SK-N-SH (cell line): Measurements from ENCODE around the gene PALLD. TPM values are rescaled to one million over a fixed set of nuclear protein-coding genes. Genes with fewer than 3 reads are reported as not detected.

ENCODE experiments used
- CTCF ChIA-PET: fragments of 300-600, 350-600 bp; formaldehyde crosslinking; extraction: SDS; loops from one replicate; lab custom pipeline; 2021; lab: Yijun Ruan, JAX
- POLR2A ChIA-PET: fragments of 350-600 bp; sonication (Branson Sonifier 250); formaldehyde crosslinking; extraction: SDS; loops from one replicate; lab custom pipeline; 2020; ENCODE audit warnings: antibody characterized with exemption, inconsistent platforms; lab: Yijun Ruan, JAX
- DNase-seq: peaks from one replicate; pipeline ENCODE4 v3.0.0; 2012
- H2AFZ ChIP-seq: fragments of 200-600 bp; sonication (generic); 2 replicates; pipeline ENCODE4 v1.8.1; 2016; ENCODE audit warnings: antibody characterized with exemption, mild to moderate bottlenecking, low read depth
- H3F3A ChIP-seq: fragments of 200-600 bp; sonication (generic); replicated peaks from 2 replicates; pipeline ENCODE3; 2016; ENCODE audit warnings: antibody characterized with exemption, mild to moderate bottlenecking; ENCODE audit not compliant: insufficient read depth
- H3K27ac ChIP-seq, 2 experiments: fragments of 200-500 bp in 1 of 2; fragments of 200-600 bp in 1 of 2; sonication (Bioruptor generic) in 1 of 2; sonication (generic), shearing (Covaris generic) in 1 of 2; 2 replicates each; pipeline versions ENCODE4 v1.5.1 to v1.6.1; 2014 to 2016; ENCODE audit warnings: low read depth in 2 of 2, inconsistent platforms in 1 of 2, low read length in 1 of 2, mild to moderate bottlenecking in 1 of 2, mixed read lengths in 1 of 2
- H3K27me3 ChIP-seq: fragments of 200-600 bp; sonication (generic), shearing (Covaris generic); 2 replicates; pipeline ENCODE4 v1.6.1; 2016; ENCODE audit warnings: mixed run types; ENCODE audit not compliant: insufficient read depth
- H3K36me3 ChIP-seq, 2 experiments: fragments of 200-500 bp in 1 of 2; fragments of 200-600 bp in 1 of 2; sonication (Bioruptor generic) in 1 of 2; sonication (generic) in 1 of 2; replicated peaks in 1 of 2; 2 replicates each; pipeline versions ENCODE3 to v1.5.1; 2014 to 2016; ENCODE audit warnings: low read length in 1 of 2, mild to moderate bottlenecking in 1 of 2; ENCODE audit not compliant: insufficient read depth in 2 of 2, control insufficient read depth in 1 of 2
- H3K4me1 ChIP-seq, 2 experiments: fragments of 200-500 bp in 1 of 2; fragments of 200-600 bp in 1 of 2; sonication (Bioruptor generic) in 1 of 2; sonication (generic), shearing (Covaris generic) in 1 of 2; 2 replicates each; pipeline versions ENCODE4 v1.5.1 to v1.6.1; 2014 to 2016; ENCODE audit warnings: low read depth in 1 of 2, low read length in 1 of 2, mixed run types in 1 of 2; ENCODE audit not compliant: insufficient read depth in 2 of 2, control insufficient read depth in 1 of 2
- H3K4me2 ChIP-seq: fragments of 200-600 bp; sonication (generic), shearing (Covaris generic); 2 replicates; pipeline ENCODE4 v1.6.1; 2017; ENCODE audit warnings: mixed run types
- H3K4me3 ChIP-seq, 2 experiments: fragments of 200-500 bp in 1 of 2; fragments of 200-600 bp in 1 of 2; sonication (Bioruptor generic) in 1 of 2; sonication (generic), shearing (Covaris generic) in 1 of 2; 2 replicates each; pipeline versions ENCODE4 v1.5.1 to v1.8.1; 2014 to 2016; ENCODE audit warnings: low read depth in 2 of 2, inconsistent platforms in 1 of 2, low read length in 1 of 2, mild to moderate bottlenecking in 1 of 2, mixed read lengths in 1 of 2, moderate library complexity in 1 of 2
- H3K79me2 ChIP-seq: fragments of 200-600 bp; sonication (generic); 2 replicates; pipeline ENCODE4 v1.8.1; 2017; ENCODE audit warnings: mild to moderate bottlenecking; ENCODE audit not compliant: insufficient read depth
- H3K9ac ChIP-seq: fragments of 200-600 bp; sonication (generic); 2 replicates; pipeline ENCODE4 v1.6.1; 2017; ENCODE audit warnings: mixed run types
- H3K9me2 ChIP-seq: fragments of 200-600 bp; sonication (generic); 2 replicates; pipeline ENCODE4 v1.6.1; 2017; ENCODE audit warnings: mixed run types
- H3K9me3 ChIP-seq: fragments of 200-600 bp; sonication (generic); 2 replicates; pipeline ENCODE4 v1.6.1; 2017; ENCODE audit warnings: mixed run types, mild to moderate bottlenecking, moderate library complexity
- H4K20me1 ChIP-seq: fragments of 200-600 bp; sonication (generic); 2 replicates; pipeline ENCODE4 v1.6.1; 2017; ENCODE audit warnings: mild to moderate bottlenecking, mixed run types; ENCODE audit not compliant: insufficient read depth
- EP300 ChIP-seq, 2 experiments: IDR thresholded peaks; 2 replicates each; pipeline versions ENCODE4 v1.4.0 to v1.6.1; 2012; ENCODE audit warnings: borderline replicate concordance in 1 of 2, low read depth in 1 of 2, low read length in 1 of 2
- EZH2phosphoT487 ChIP-seq: fragments of 200-600 bp; sonication (generic); IDR thresholded peaks from 2 replicates; pipeline ENCODE4 v1.6.1; 2017; ENCODE audit warnings: low read depth, mixed run types, mild to moderate bottlenecking, antibody characterized with exemption, moderate library complexity, borderline replicate concordance
- FOSL2 ChIP-seq: IDR thresholded peaks from 2 replicates; pipeline ENCODE4 v1.4.0; 2012; ENCODE audit warnings: low read depth, mild to moderate bottlenecking, moderate library complexity, borderline replicate concordance
- GATA2 ChIP-seq: sonication (generic); formaldehyde crosslinking; IDR thresholded peaks from 2 replicates; pipeline ENCODE4 v1.5.0; 2020; ENCODE audit warnings: mild to moderate bottlenecking, missing genetic modification reagents
- JUND ChIP-seq: IDR thresholded peaks from 2 replicates; pipeline ENCODE4 v1.4.0; 2012
- POLR2AphosphoS5 ChIP-seq: IDR thresholded peaks from 2 replicates; pipeline ENCODE4 v1.6.1; 2012; ENCODE audit warnings: low read depth, low read length
- TCF12 ChIP-seq: IDR thresholded peaks from 2 replicates; pipeline ENCODE4 v1.4.0; 2012
- TEAD4 ChIP-seq: IDR thresholded peaks from 2 replicates; pipeline ENCODE4 v1.4.0; 2012; ENCODE audit warnings: mild to moderate bottlenecking, borderline replicate concordance; ENCODE audit not compliant: insufficient read depth
- WGBS: methylation state at CpG from one replicate; pipeline ENCODE4 v1.1.6; 2017; ENCODE audit warnings: low lambda C conversion rate; 5-methylcytosine and 5-hydroxymethylcytosine counted together
- polyA plus RNA-seq, 3 experiments: library from polyadenylated mRNA; depleted of rRNA; stranded (reverse); fragments of >200 nt; gene quantifications; 2 replicates each; pipeline ENCODE4 v1.2.3, GENCODE V29; 2012
- TF ChIP-seq, protein P1 (sequence below): IDR thresholded peaks from 2 replicates; pipeline ENCODE4; 2012
- TF ChIP-seq, protein P2 (sequence below): fragments of 200-600 bp; sonication (generic); IDR thresholded peaks from 2 replicates; pipeline ENCODE4 v1.6.1; 2017; ENCODE audit warnings: antibody characterized with exemption, mild to moderate bottlenecking, moderate library complexity
- TF ChIP-seq, protein P3 (sequence below): IDR thresholded peaks from 2 replicates; pipeline ENCODE4 v1.4.0; 2012; ENCODE audit warnings: low read depth
- TF ChIP-seq, protein P4 (sequence below): fragments of 150-350 bp; IDR thresholded peaks from 2 replicates; pipeline ENCODE4 v1.6.1; 2016; ENCODE audit warnings: mild to moderate bottlenecking, low read depth, low read length

Gene PALLD
- polyA plus RNA-seq, 1 of the 3 experiments (the other 2 are of a cell fraction), result 33.0 TPM

DNA sequence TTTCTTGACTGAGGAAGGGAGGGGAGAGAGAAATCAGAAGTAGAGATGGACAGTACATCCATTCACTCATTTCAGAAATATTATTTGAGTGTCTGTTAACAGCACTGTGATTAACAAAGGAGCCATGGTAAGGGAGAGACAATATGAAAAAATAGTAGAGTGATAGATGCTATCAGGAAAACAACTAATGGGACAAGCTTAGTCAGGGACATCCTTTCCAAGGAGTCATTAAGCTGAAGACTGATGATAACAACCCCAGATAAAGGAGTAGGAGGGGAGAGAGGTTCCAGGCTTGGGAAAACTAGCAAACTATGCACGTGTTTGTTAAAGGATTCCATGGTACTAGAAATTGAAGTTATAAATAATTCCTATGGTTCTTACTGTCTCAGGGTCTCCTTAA, 391.0 kb downstream of the PALLD start:
- peaks cover 68% of the 10 kb centered on the region for H3K79me2 ChIP-seq
- H4K20me1 ChIP-seq, result no peaks in the 10 kb centered on the region
- TF ChIP-seq POLR2AphosphoS5, result peak; percentile 20; the same call in 1 of the 2 replicates
- 0 out of 2 replicates have a peak, but pooled peaks have one; percentile 39 for TF ChIP-seq TEAD4
- peak in 1 of 2 experiments; percentile 66; a peak in 2 of 4 replicates for TF ChIP-seq EP300 (IDR thresholded peaks at IDR 0.05; ENCODE audit: borderline replicate concordance in 1 of 2, low read depth in 1 of 2, low read length in 1 of 2)
- TF ChIP-seq, protein P1, sequence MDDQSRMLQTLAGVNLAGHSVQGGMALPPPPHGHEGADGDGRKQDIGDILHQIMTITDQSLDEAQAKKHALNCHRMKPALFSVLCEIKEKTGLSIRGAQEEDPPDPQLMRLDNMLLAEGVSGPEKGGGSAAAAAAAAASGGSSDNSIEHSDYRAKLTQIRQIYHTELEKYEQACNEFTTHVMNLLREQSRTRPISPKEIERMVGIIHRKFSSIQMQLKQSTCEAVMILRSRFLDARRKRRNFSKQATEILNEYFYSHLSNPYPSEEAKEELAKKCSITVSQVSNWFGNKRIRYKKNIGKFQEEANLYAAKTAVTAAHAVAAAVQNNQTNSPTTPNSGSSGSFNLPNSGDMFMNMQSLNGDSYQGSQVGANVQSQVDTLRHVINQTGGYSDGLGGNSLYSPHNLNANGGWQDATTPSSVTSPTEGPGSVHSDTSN, result peak; percentile 67
- TF ChIP-seq FOSL2, result peak; percentile 21; the same call in 1 of the 2 replicates
- TF ChIP-seq, protein P2, sequence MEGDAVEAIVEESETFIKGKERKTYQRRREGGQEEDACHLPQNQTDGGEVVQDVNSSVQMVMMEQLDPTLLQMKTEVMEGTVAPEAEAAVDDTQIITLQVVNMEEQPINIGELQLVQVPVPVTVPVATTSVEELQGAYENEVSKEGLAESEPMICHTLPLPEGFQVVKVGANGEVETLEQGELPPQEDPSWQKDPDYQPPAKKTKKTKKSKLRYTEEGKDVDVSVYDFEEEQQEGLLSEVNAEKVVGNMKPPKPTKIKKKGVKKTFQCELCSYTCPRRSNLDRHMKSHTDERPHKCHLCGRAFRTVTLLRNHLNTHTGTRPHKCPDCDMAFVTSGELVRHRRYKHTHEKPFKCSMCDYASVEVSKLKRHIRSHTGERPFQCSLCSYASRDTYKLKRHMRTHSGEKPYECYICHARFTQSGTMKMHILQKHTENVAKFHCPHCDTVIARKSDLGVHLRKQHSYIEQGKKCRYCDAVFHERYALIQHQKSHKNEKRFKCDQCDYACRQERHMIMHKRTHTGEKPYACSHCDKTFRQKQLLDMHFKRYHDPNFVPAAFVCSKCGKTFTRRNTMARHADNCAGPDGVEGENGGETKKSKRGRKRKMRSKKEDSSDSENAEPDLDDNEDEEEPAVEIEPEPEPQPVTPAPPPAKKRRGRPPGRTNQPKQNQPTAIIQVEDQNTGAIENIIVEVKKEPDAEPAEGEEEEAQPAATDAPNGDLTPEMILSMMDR, result no peak
- TF ChIP-seq TCF12, result peak; percentile 62
- TF ChIP-seq EZH2phosphoT487, result no peak
- TF ChIP-seq, protein P3, sequence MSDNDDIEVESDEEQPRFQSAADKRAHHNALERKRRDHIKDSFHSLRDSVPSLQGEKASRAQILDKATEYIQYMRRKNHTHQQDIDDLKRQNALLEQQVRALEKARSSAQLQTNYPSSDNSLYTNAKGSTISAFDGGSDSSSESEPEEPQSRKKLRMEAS, result peak; percentile 62
- TF ChIP-seq JUND, result peak; percentile 47
- TF ChIP-seq, protein P4, sequence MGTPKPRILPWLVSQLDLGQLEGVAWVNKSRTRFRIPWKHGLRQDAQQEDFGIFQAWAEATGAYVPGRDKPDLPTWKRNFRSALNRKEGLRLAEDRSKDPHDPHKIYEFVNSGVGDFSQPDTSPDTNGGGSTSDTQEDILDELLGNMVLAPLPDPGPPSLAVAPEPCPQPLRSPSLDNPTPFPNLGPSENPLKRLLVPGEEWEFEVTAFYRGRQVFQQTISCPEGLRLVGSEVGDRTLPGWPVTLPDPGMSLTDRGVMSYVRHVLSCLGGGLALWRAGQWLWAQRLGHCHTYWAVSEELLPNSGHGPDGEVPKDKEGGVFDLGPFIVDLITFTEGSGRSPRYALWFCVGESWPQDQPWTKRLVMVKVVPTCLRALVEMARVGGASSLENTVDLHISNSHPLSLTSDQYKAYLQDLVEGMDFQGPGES, result no peak
- no peak for TF ChIP-seq GATA2 (CRISPR knock-in tag)
- TF ChIP-seq, all 33 proteins: peak for 8
- H3K27ac ChIP-seq, result peak overlapping the region in 1 of 2 experiments; percentile 86; a peak in 3 of 4 replicates
- DNase-seq, result no peak
- CTCF ChIA-PET, result interaction anchor here (1.2 to 1.4 kb wide), 2 partner anchors 36 to 56 kb away, joined by 3 to 4 read pairs; no protein-coding TSS in a partner anchor
- 21% methylated on average over 1 of the region's 1 CpG for WGBS
- no peaks in the 10 kb centered on the region for H3K27me3 ChIP-seq
- H3K9me3 ChIP-seq, result no peaks in the 10 kb centered on the region
- H3K4me2 ChIP-seq, result no peak overlapping the region; the same call in 1 of the 2 replicates
- peaks cover 34% of the 10 kb centered on the region for H3F3A ChIP-seq
- H3K9me2 ChIP-seq, result no peaks in the 10 kb centered on the region
- peak overlapping the region; percentile 31; the same call in 1 of the 2 replicates for H3K9ac ChIP-seq
- POLR2A ChIA-PET, result no interaction called here
- no peak overlapping the region for H3K4me3 ChIP-seq
- H2AFZ ChIP-seq, result no peak overlapping the region
- peaks cover 5 to 21% of the 10 kb centered on the region in 2 experiments; a peak in 3 of 4 replicates for H3K4me1 ChIP-seq
- peaks cover 42 to 49% of the 10 kb centered on the region in 2 experiments for H3K36me3 ChIP-seq
